ENCODE results near the gene OR13G1.
"Not testable (repeated sequence)": the region's sequence is repeated elsewhere in the genome, so short reads cannot be mapped to it uniquely, and the experiment has no call there.

The OR13G1 gene

GRCh38 chr1:247679639-247680038, at the start of gene OR13G1:
TSS of gene OR13G1 (minus strand) at chr1:247679739. CDS start at chr1:247673041, 6,698 bp downstream.
- H3K27ac ChIP-seq (ENCODE audit: low read depth, low read length) = no peak within 1 kb of the TSS
- no peak within 1 kb of the TSS for H3K4me3 ChIP-seq (ENCODE audit: low read length)
- no peaks in the 10 kb centered on the region for H3K36me3 ChIP-seq (ENCODE audit: control insufficient read depth, insufficient read depth, low read length)
- no peaks in the 10 kb centered on the region for H3K4me1 ChIP-seq (ENCODE audit: control insufficient read depth, insufficient read depth, low read length)
- no peaks in the 10 kb centered on the region for H3K27me3 ChIP-seq (ENCODE audit: control insufficient read depth, insufficient read depth, low read length)
- no peak within 1 kb of the TSS for H3K9ac ChIP-seq (ENCODE audit: low read length)

GRCh38 chr1:247721222-247721621, 41.7 kb upstream of the OR13G1 start:
- Histone ChIP-seq H3K9ac (ENCODE audit: low read length) (no peak overlapping the region), H3K4me3 (ENCODE audit: low read length) (no peak overlapping the region), H3K27me3 (ENCODE audit: control insufficient read depth, insufficient read depth, low read length) (no peaks in the 10 kb centered on the region), H3K4me1 (ENCODE audit: control insufficient read depth, insufficient read depth, low read length) (no peaks in the 10 kb centered on the region), H3K36me3 (ENCODE audit: control insufficient read depth, insufficient read depth, low read length) (no peaks in the 10 kb centered on the region), H3K27ac (ENCODE audit: low read depth, low read length) (no peak overlapping the region)

- Histone ChIP-seq H3K9ac (ENCODE audit: low read length) (no peak within 1 kb of the TSS), H3K27ac (ENCODE audit: low read depth, low read length) (no peak within 1 kb of the TSS), H3K4me3 (ENCODE audit: low read length) (no peak within 1 kb of the TSS), H3K27me3 (ENCODE audit: control insufficient read depth, insufficient read depth, low read length) (no peaks in the 10 kb centered on the region), H3K4me1 (ENCODE audit: control insufficient read depth, insufficient read depth, low read length) (no peaks in the 10 kb centered on the region), H3K36me3 (ENCODE audit: control insufficient read depth, insufficient read depth, low read length) (no peaks in the 10 kb centered on the region)
These were observed 37.0 kb upstream of the OR13G1 start, which contains the start of gene OR6F1 for GRCh38 chr1:247716546-247716945. TSS of gene OR6F1 (minus strand) at chr1:247716646. CDS start at chr1:247712755, 3,891 bp downstream.

GRCh38 chr1:247713753-247714152, 34.2 kb upstream of the OR13G1 start:
- Histone ChIP-seq H3K9ac (ENCODE audit: low read length) (no peak overlapping the region), H3K27me3 (ENCODE audit: control insufficient read depth, insufficient read depth, low read length) (no peaks in the 10 kb centered on the region), H3K4me1 (ENCODE audit: control insufficient read depth, insufficient read depth, low read length) (no peaks in the 10 kb centered on the region), H3K27ac (ENCODE audit: low read depth, low read length) (no peak overlapping the region), H3K4me3 (ENCODE audit: low read length) (no peak overlapping the region), H3K36me3 (ENCODE audit: control insufficient read depth, insufficient read depth, low read length) (no peaks in the 10 kb centered on the region)

- not testable (repeated sequence) for H3K4me1 ChIP-seq (ENCODE audit: control insufficient read depth, insufficient read depth, low read length)
These were observed 31.1 kb upstream of the OR13G1 start for GRCh38 chr1:247710681-247711080.

GRCh38 chr1:247701338-247701737, 21.8 kb upstream of the OR13G1 start:
- Histone ChIP-seq H3K4me3 (ENCODE audit: low read length) (no peak overlapping the region), H3K27me3 (ENCODE audit: control insufficient read depth, insufficient read depth, low read length) (no peaks in the 10 kb centered on the region), H3K9ac (ENCODE audit: low read length) (no peak overlapping the region), H3K27ac (ENCODE audit: low read depth, low read length) (no peak overlapping the region), H3K4me1 (ENCODE audit: control insufficient read depth, insufficient read depth, low read length) (no peaks in the 10 kb centered on the region), H3K36me3 (ENCODE audit: control insufficient read depth, insufficient read depth, low read length) (no peaks in the 10 kb centered on the region)

More at GRCh38 chr1:247710681-247711080, 31.1 kb upstream of the OR13G1 start:
- not testable (repeated sequence) for H3K36me3 ChIP-seq (ENCODE audit: control insufficient read depth, insufficient read depth, low read length); H3K27me3 ChIP-seq (ENCODE audit: control insufficient read depth, insufficient read depth, low read length); H3K27ac ChIP-seq (ENCODE audit: low read depth, low read length); H3K4me3 ChIP-seq (ENCODE audit: low read length); H3K9ac ChIP-seq (ENCODE audit: low read length)

- no peak overlapping the region for H3K4me3 ChIP-seq (ENCODE audit: low read length)
- no peak overlapping the region for H3K27ac ChIP-seq (ENCODE audit: low read depth, low read length)
- H3K4me1 ChIP-seq (ENCODE audit: control insufficient read depth, insufficient read depth, low read length) = no peaks in the 10 kb centered on the region
- H3K36me3 ChIP-seq (ENCODE audit: control insufficient read depth, insufficient read depth, low read length) = no peaks in the 10 kb centered on the region
- H3K27me3 ChIP-seq (ENCODE audit: control insufficient read depth, insufficient read depth, low read length) = no peaks in the 10 kb centered on the region
- H3K9ac ChIP-seq (ENCODE audit: low read length) = no peak overlapping the region
These were observed 1.9 kb upstream of the OR13G1 start for GRCh38 chr1:247681288-247681897.

GRCh38 chr1:247680171-247680570, 632 bp upstream of the OR13G1 start:
- Histone ChIP-seq H3K9ac (ENCODE audit: low read length) (no peak overlapping the region), H3K4me1 (ENCODE audit: control insufficient read depth, insufficient read depth, low read length) (no peaks in the 10 kb centered on the region), H3K27ac (ENCODE audit: low read depth, low read length) (no peak overlapping the region), H3K27me3 (ENCODE audit: control insufficient read depth, insufficient read depth, low read length) (no peaks in the 10 kb centered on the region), H3K4me3 (ENCODE audit: low read length) (no peak overlapping the region), H3K36me3 (ENCODE audit: control insufficient read depth, insufficient read depth, low read length) (no peaks in the 10 kb centered on the region)

GRCh38 chr1:247669225-247669624, 10.3 kb downstream of the OR13G1 start:
- H3K4me1 ChIP-seq (ENCODE audit: control insufficient read depth, insufficient read depth, low read length) = no peaks in the 10 kb centered on the region
- H3K9ac ChIP-seq (ENCODE audit: low read length) = no peak overlapping the region
- H3K36me3 ChIP-seq (ENCODE audit: control insufficient read depth, insufficient read depth, low read length) = no peaks in the 10 kb centered on the region
- no peak overlapping the region for H3K27ac ChIP-seq (ENCODE audit: low read depth, low read length)
- H3K4me3 ChIP-seq (ENCODE audit: low read length) = no peak overlapping the region
- H3K27me3 ChIP-seq (ENCODE audit: control insufficient read depth, insufficient read depth, low read length) = no peaks in the 10 kb centered on the region

- H3K27ac ChIP-seq (ENCODE audit: low read depth, low read length) = no peak overlapping the region
- no peak overlapping the region for H3K9ac ChIP-seq (ENCODE audit: low read length)
- no peaks in the 10 kb centered on the region for H3K27me3 ChIP-seq (ENCODE audit: control insufficient read depth, insufficient read depth, low read length)
- H3K4me3 ChIP-seq (ENCODE audit: low read length) = no peak overlapping the region
- no peaks in the 10 kb centered on the region for H3K36me3 ChIP-seq (ENCODE audit: control insufficient read depth, insufficient read depth, low read length)
- no peaks in the 10 kb centered on the region for H3K4me1 ChIP-seq (ENCODE audit: control insufficient read depth, insufficient read depth, low read length)
These were observed 23.2 kb downstream of the OR13G1 start for GRCh38 chr1:247656221-247656875.

- Histone ChIP-seq H3K36me3 (ENCODE audit: control insufficient read depth, insufficient read depth, low read length) (no peaks in the 10 kb centered on the region), H3K4me1 (ENCODE audit: control insufficient read depth, insufficient read depth, low read length) (no peaks in the 10 kb centered on the region), H3K27me3 (ENCODE audit: control insufficient read depth, insufficient read depth, low read length) (no peaks in the 10 kb centered on the region), H3K9ac (ENCODE audit: low read length) (no peak overlapping the region), H3K4me3 (ENCODE audit: low read length) (no peak overlapping the region), H3K27ac (ENCODE audit: low read depth, low read length) (no peak overlapping the region)
These were observed 26.5 kb downstream of the OR13G1 start for GRCh38 chr1:247653040-247653439.

GRCh38 chr1:247647864-247648263, 31.7 kb downstream of the OR13G1 start:
- H3K36me3 ChIP-seq (ENCODE audit: control insufficient read depth, insufficient read depth, low read length) = no peaks in the 10 kb centered on the region
- no peak overlapping the region for H3K9ac ChIP-seq (ENCODE audit: low read length)
- H3K27me3 ChIP-seq (ENCODE audit: control insufficient read depth, insufficient read depth, low read length) = no peaks in the 10 kb centered on the region
- H3K4me1 ChIP-seq (ENCODE audit: control insufficient read depth, insufficient read depth, low read length) = no peaks in the 10 kb centered on the region
- no peak overlapping the region for H3K4me3 ChIP-seq (ENCODE audit: low read length)
- no peak overlapping the region for H3K27ac ChIP-seq (ENCODE audit: low read depth, low read length)

GRCh38 chr1:247646867-247647266, 32.7 kb downstream of the OR13G1 start:
- H3K4me3 ChIP-seq (ENCODE audit: low read length) = no peak overlapping the region
- H3K9ac ChIP-seq (ENCODE audit: low read length) = no peak overlapping the region
- H3K27me3 ChIP-seq (ENCODE audit: control insufficient read depth, insufficient read depth, low read length) = no peaks in the 10 kb centered on the region
- no peaks in the 10 kb centered on the region for H3K36me3 ChIP-seq (ENCODE audit: control insufficient read depth, insufficient read depth, low read length)
- no peaks in the 10 kb centered on the region for H3K4me1 ChIP-seq (ENCODE audit: control insufficient read depth, insufficient read depth, low read length)
- no peak overlapping the region for H3K27ac ChIP-seq (ENCODE audit: low read depth, low read length)

Data from rectal smooth muscle tissue (tissue), 1 donor.